Ovary (tissue), 9 donors: ENCODE measurements around the gene ZNF169. TPM values are rescaled to one million over a fixed set of nuclear protein-coding genes. Genes with fewer than 3 reads are reported as not detected.
"Not testable (repeated sequence)": the region's sequence is repeated elsewhere in the genome, so short reads cannot be mapped to it uniquely, and the experiment has no call there.

Source experiments
- DNase-seq, 5 donors: peaks; one replicate each; pipeline ENCODE4 v3.0.0-alpha.2; 2019 to 2020
- H3K27ac ChIP-seq, 2 donors: fragments of 200-600 bp; one replicate each; pipeline versions ENCODE4 v1.5.1 to v1.8.0; 2019 to 2022
- H3K27me3 ChIP-seq: fragments of 200-600 bp; one replicate; pipeline ENCODE4 v1.8.0; 2022
- H3K36me3 ChIP-seq: fragments of 200-600 bp; sonication (generic); one replicate; pipeline ENCODE4 v1.5.1; 2019
- H3K4me1 ChIP-seq: one replicate; pipeline ENCODE4 v1.8.1; 2013; ENCODE audit warnings: mild to moderate bottlenecking, moderate library complexity; ENCODE audit not compliant: insufficient read depth
- H3K4me3 ChIP-seq: fragments of 200-600 bp; sonication (generic); one replicate; pipeline ENCODE4 v1.5.1; 2017
- H3K9me3 ChIP-seq, 2 donors: fragments of 200-600 bp in 1 of 2; sonication (generic) in 1 of 2; one replicate each; pipeline versions ENCODE4 v1.5.1 to v1.8.1; 2013 to 2019; ENCODE audit warnings: mild to moderate bottlenecking in 1 of 2, moderate library complexity in 1 of 2
- WGBS, 3 donors: extraction: QIAGEN DNeasy Blood & Tissue Kit in 1 of 3; methylation state at CpG; one replicate each; pipeline versions ENCODE4 v1.1.5 to v1.1.7; 2013 to 2017; 5-methylcytosine and 5-hydroxymethylcytosine counted together
- intact Hi-C, 4 donors: fragments of 100-400 bp; cut with DNase I; formaldehyde crosslinking; loops; one replicate each; pipeline versions ENCODE4 v1.11.0 to v1.15.1; 2022 to 2023
- polyA plus RNA-seq, 2 donors: library from polyadenylated mRNA; stranded (reverse); fragments of 200-250 nt in 1 of 2; fragments of 350-450 nt in 1 of 2; fragmentation: Illumina TruSeq in 1 of 2; extraction: RNeasy Lipid Tissue Mini Kit (QIAGEN cat#74804) in 1 of 2; gene quantifications; one replicate each; pipeline ENCODE4 v1.2.3, GENCODE V29; 2013 to 2014
- total RNA-seq, 7 donors: library from RNA; depleted of rRNA in 2 of 7; stranded (reverse); fragments of >200 nt in 2 of 7; fragmentation: NEBNext Ultra II Directional in 3 of 7; extraction: Animal tissue kit (Norgen Biotek cat#: 25700) in 3 of 7; gene quantifications; one replicate each; pipeline versions ENCODE4 v1.1.0 to v1.2.4, GENCODE V29; 2016 to 2023
- donor health status: DM: no; HTN: no; CAD: no; lungs with moderate emphysema.
- donor health status: DM: no; HTN: no; CAD: no.
- donor health status: Bipolar disorder and iron deficiency.
- donor health status: DM: yes; HTN: yes; CAD: no.
- donor health status: DM: no; HTN: no; CAD: no.
- donor health status: DM: yes; HTN: yes; CAD: no.

ZNF169 gene
- total and polyA plus RNA-seq, 9 donors = 4.6 to 12.5 (median 6.6) TPM

GRCh38 chr9:94317949-94318657 lies 59.0 kb downstream of the ZNF169 start:
- DNase-seq, H3K36me3 ChIP-seq, H3K9me3 ChIP-seq, H3K4me1 ChIP-seq, H3K4me3 ChIP-seq, H3K27ac ChIP-seq, intact Hi-C loops, H3K27me3 ChIP-seq: not testable (repeated sequence)
- WGBS, 3 donors = 100% methylated on average over 1 of the region's 10 CpGs; no CpG with 5 or more reads in 2 of the 3 donors

GRCh38 chr9:94322342-94322940 lies 63.3 kb downstream of the ZNF169 start:
- H3K9me3 ChIP-seq, intact Hi-C loops: not testable (repeated sequence)
- WGBS, 3 donors = 78 to 88% (median 83%) methylated on average over 3 to 8 of the region's 9 CpGs

GRCh38 chr9:94323153-94323798 lies 64.2 kb downstream of the ZNF169 start:
- WGBS, 3 donors = 77 to 89% (median 82%) methylated on average over 12 to 14 of the region's 18 CpGs
- DNase-seq, H3K27me3 ChIP-seq, H3K9me3 ChIP-seq, H3K27ac ChIP-seq, H3K4me1 ChIP-seq, H3K4me3 ChIP-seq, intact Hi-C loops, H3K36me3 ChIP-seq: not testable (repeated sequence)

More at GRCh38 chr9:94322342-94322940, 63.3 kb downstream of the ZNF169 start:
- not testable (repeated sequence) for H3K36me3 ChIP-seq, H3K27ac ChIP-seq, H3K4me1 ChIP-seq, H3K4me3 ChIP-seq, H3K27me3 ChIP-seq, DNase-seq

- H3K4me3 ChIP-seq, H3K27me3 ChIP-seq, intact Hi-C loops, H3K9me3 ChIP-seq, H3K4me1 ChIP-seq, H3K36me3 ChIP-seq, H3K27ac ChIP-seq, DNase-seq: not testable (repeated sequence)
- WGBS, 3 donors = 67 to 76% (median 67%) methylated on average over 10 to 15 of the region's 16 CpGs
Observed at GRCh38 chr9:94325583-94325982, 66.5 kb downstream of the ZNF169 start.

GRCh38 chr9:94328544-94328943 lies 69.4 kb downstream of the ZNF169 start, which contains the start of gene NUTM2F:
Gene NUTM2F (minus strand): TSS chr9:94328644. CDS start chr9:94328623, 21 bp downstream.
- H3K4me1 ChIP-seq, DNase-seq, intact Hi-C loops, H3K27ac ChIP-seq, H3K4me3 ChIP-seq, H3K9me3 ChIP-seq, H3K27me3 ChIP-seq, H3K36me3 ChIP-seq: not testable (repeated sequence)
- 90 to 100% (median 93%) methylated on average over 1 to 2 of the region's 5 CpGs for WGBS, 3 donors

GRCh38 chr9:94336445-94336844 lies 77.3 kb downstream of the ZNF169 start:
- H3K27ac ChIP-seq, H3K9me3 ChIP-seq, H3K27me3 ChIP-seq, H3K36me3 ChIP-seq, H3K4me1 ChIP-seq, DNase-seq, intact Hi-C loops, H3K4me3 ChIP-seq: not testable (repeated sequence)
- WGBS, 3 donors = 62 to 93% (median 85%) methylated on average over 4 of the region's 4 CpGs

- intact Hi-C loops, H3K27me3 ChIP-seq, DNase-seq, H3K36me3 ChIP-seq, H3K4me1 ChIP-seq, H3K27ac ChIP-seq, H3K4me3 ChIP-seq, H3K9me3 ChIP-seq: not testable (repeated sequence)
- 47 to 67% (median 61%) methylated on average over 7 of the region's 7 CpGs for WGBS, 3 donors
Observed at GRCh38 chr9:94338723-94339122, 79.6 kb downstream of the ZNF169 start.

- WGBS, 3 donors = 94 to 95% (median 95%) methylated on average over 6 of the region's 6 CpGs
- H3K36me3 ChIP-seq, H3K4me1 ChIP-seq, H3K4me3 ChIP-seq, H3K9me3 ChIP-seq, H3K27ac ChIP-seq, intact Hi-C loops, H3K27me3 ChIP-seq, DNase-seq: not testable (repeated sequence)
Observed at GRCh38 chr9:94339657-94340056, 80.6 kb downstream of the ZNF169 start.

GRCh38 chr9:94340750-94341149 lies 81.7 kb downstream of the ZNF169 start:
- H3K27me3 ChIP-seq, H3K4me1 ChIP-seq, H3K4me3 ChIP-seq, DNase-seq, intact Hi-C loops, H3K36me3 ChIP-seq, H3K27ac ChIP-seq, H3K9me3 ChIP-seq: not testable (repeated sequence)
- 68 to 100% (median 82%) methylated on average over 3 to 5 of the region's 6 CpGs for WGBS, 3 donors

- H3K27ac ChIP-seq, DNase-seq, H3K4me3 ChIP-seq, H3K27me3 ChIP-seq, intact Hi-C loops, H3K4me1 ChIP-seq, H3K9me3 ChIP-seq, H3K36me3 ChIP-seq: not testable (repeated sequence)
- WGBS, 3 donors = 85 to 100% (median 85%) methylated on average over 1 to 2 of the region's 2 CpGs
Observed at GRCh38 chr9:94341703-94342102, 82.6 kb downstream of the ZNF169 start.

GRCh38 chr9:94347451-94347850 lies 88.4 kb downstream of the ZNF169 start:
- H3K4me3 ChIP-seq, H3K36me3 ChIP-seq, DNase-seq, H3K9me3 ChIP-seq, H3K4me1 ChIP-seq, intact Hi-C loops, H3K27me3 ChIP-seq, H3K27ac ChIP-seq: not testable (repeated sequence)
- WGBS, 3 donors = 89 to 94% (median 93%) methylated on average over 16 of the region's 16 CpGs

- H3K27ac ChIP-seq, H3K36me3 ChIP-seq, H3K9me3 ChIP-seq, H3K27me3 ChIP-seq, H3K4me3 ChIP-seq, DNase-seq, H3K4me1 ChIP-seq, intact Hi-C loops: not testable (repeated sequence)
- no CpG with 5 or more reads among the region's 3 CpGs for WGBS, 3 donors
Observed at GRCh38 chr9:94348754-94349153, 89.7 kb downstream of the ZNF169 start.
